ENCODE data around the gene FOXE3. TPM values are rescaled to one million over a fixed set of nuclear protein-coding genes. Genes with fewer than 3 reads are reported as not detected.

FOXE3 gene
- total RNA-seq, 1 donor from 2014 or later: not detected

GRCh38 chr1:47424336-47424982, 8.4 kb downstream of the FOXE3 start:
- peaks cover 3% of the 10 kb centered on the region for H3K27me3 ChIP-seq
- intact Hi-C loops (cut with DNase I): no loop called here

GRCh38 chr1:47431534-47431933, 15.4 kb downstream of the FOXE3 start:
- intact Hi-C loops (cut with DNase I): no loop called here

More at GRCh38 chr1:47424336-47424982, 8.4 kb downstream of the FOXE3 start:
- H3K9me3 ChIP-seq: no peaks in the 10 kb centered on the region
- H3K27ac ChIP-seq: no peak overlapping the region
- no peaks in the 10 kb centered on the region for H3K36me3 ChIP-seq
- DNase-seq: no peak
- peak; percentile 67 for TF ChIP-seq CTCF (IDR thresholded peaks at IDR 0.05)
- no peak overlapping the region for H3K4me3 ChIP-seq
- peak; percentile 65 for ATAC-seq
- H3K4me1 ChIP-seq: no peaks in the 10 kb centered on the region

GRCh38 chr1:47432071-47433036, 16.3 kb downstream of the FOXE3 start:
- DNase-seq: peak; percentile 78

More at GRCh38 chr1:47431534-47431933, 15.4 kb downstream of the FOXE3 start:
- Histone ChIP-seq H3K36me3 (no peaks in the 10 kb centered on the region), H3K9me3 (no peaks in the 10 kb centered on the region), H3K27me3 (peaks cover 36% of the 10 kb centered on the region), H3K4me3 (no peak overlapping the region), H3K4me1 (peaks cover 34% of the 10 kb centered on the region), H3K27ac (no peak overlapping the region)
- TF ChIP-seq CTCF (IDR thresholded peaks at IDR 0.05): no peak
- no peak for DNase-seq
- ATAC-seq: no peak

GRCh38 chr1:47433037-47433421, 16.9 kb downstream of the FOXE3 start:
- peaks cover 36% of the 10 kb centered on the region for H3K27me3 ChIP-seq
- no peaks in the 10 kb centered on the region for H3K9me3 ChIP-seq
- peaks cover 38% of the 10 kb centered on the region for H3K4me1 ChIP-seq
- no peak for TF ChIP-seq CTCF (IDR thresholded peaks at IDR 0.05)
- no peak for DNase-seq
- no peaks in the 10 kb centered on the region for H3K36me3 ChIP-seq
- no peak overlapping the region for H3K4me3 ChIP-seq
- no peak overlapping the region for H3K27ac ChIP-seq
- intact Hi-C loops (cut with DNase I): no loop called here
- no peak for ATAC-seq

More at GRCh38 chr1:47432071-47433036, 16.3 kb downstream of the FOXE3 start:
- H3K9me3 ChIP-seq: no peaks in the 10 kb centered on the region
- H3K36me3 ChIP-seq: no peaks in the 10 kb centered on the region
- intact Hi-C loops (cut with DNase I): no loop called here
- H3K4me3 ChIP-seq: no peak overlapping the region
- no peak overlapping the region for H3K27ac ChIP-seq
- peaks cover 38% of the 10 kb centered on the region for H3K4me1 ChIP-seq
- ATAC-seq: peak; percentile 71
- peak; percentile 71 for TF ChIP-seq CTCF (IDR thresholded peaks at IDR 0.05)
- H3K27me3 ChIP-seq: peaks cover 36% of the 10 kb centered on the region

GRCh38 chr1:47433477-47434050, 17.5 kb downstream of the FOXE3 start:
- Histone ChIP-seq H3K4me1 (peaks cover 38% of the 10 kb centered on the region), H3K27me3 (peaks cover 37% of the 10 kb centered on the region), H3K27ac (no peak overlapping the region), H3K4me3 (no peak overlapping the region), H3K9me3 (no peaks in the 10 kb centered on the region), H3K36me3 (no peaks in the 10 kb centered on the region)
- DNase-seq (no peak), ATAC-seq (no peak)
- no peak for TF ChIP-seq CTCF (IDR thresholded peaks at IDR 0.05)
- intact Hi-C loops (cut with DNase I): no loop called here
